GM23338 (cell line): ENCODE measurements around the gene PPM1L. TPM values are rescaled to one million over a fixed set of nuclear protein-coding genes. Genes with fewer than 3 reads are reported as not detected.

Source experiments
- ATAC-seq: fragments of 200-7000 bp; cut with Tn5 transposase; 3 replicates; pipeline ENCODE4 v1.9.1; 2020
- DNase-seq: peaks from one replicate; pipeline ENCODE4 v3.0.0-alpha.2; 2015; ENCODE audit warnings: low spot score
- H2AFZ ChIP-seq: fragments of 200-600 bp; sonication (generic); 2 replicates; pipeline ENCODE4 v1.8.0; 2016; ENCODE audit warnings: antibody characterized with exemption, mild to moderate bottlenecking, moderate library complexity
- H3F3A ChIP-seq: fragments of 200-600 bp; sonication (generic); replicated peaks from 2 replicates; pipeline ENCODE4 v1.8.0; 2017; ENCODE audit warnings: antibody characterized with exemption, mixed run types, low read depth
- H3K27ac ChIP-seq: fragments of 200-600 bp; sonication (generic); 2 replicates; pipeline ENCODE4 v1.6.1; 2016; ENCODE audit warnings: low read depth
- H3K27me3 ChIP-seq: fragments of 200-600 bp; sonication (generic); 2 replicates; pipeline ENCODE4 v1.8.0; 2016; ENCODE audit warnings: mild to moderate bottlenecking, mixed run types, moderate library complexity; ENCODE audit not compliant: insufficient read depth
- H3K36me3 ChIP-seq: fragments of 200-600 bp; sonication (generic); 2 replicates; pipeline ENCODE4 v1.8.0; 2016; ENCODE audit warnings: mild to moderate bottlenecking; ENCODE audit not compliant: insufficient read depth
- H3K4me1 ChIP-seq: fragments of 200-600 bp; sonication (generic); 2 replicates; pipeline ENCODE4 v1.8.0; 2016; ENCODE audit warnings: mild to moderate bottlenecking, moderate library complexity; ENCODE audit not compliant: insufficient read depth
- H3K4me2 ChIP-seq: fragments of 200-600 bp; sonication (generic); 2 replicates; pipeline ENCODE4 v1.7.1; 2017; ENCODE audit warnings: mixed run types
- H3K4me3 ChIP-seq: fragments of 200-600 bp; sonication (generic); 2 replicates; pipeline ENCODE4 v1.6.1; 2016; ENCODE audit warnings: mixed run types
- H3K79me2 ChIP-seq: fragments of 200-600 bp; sonication (generic); replicated peaks from 2 replicates; pipeline ENCODE4 v1.8.0; 2017; ENCODE audit warnings: mild to moderate bottlenecking; ENCODE audit not compliant: insufficient read depth
- H3K9me2 ChIP-seq: fragments of 200-600 bp; sonication (generic); 2 replicates; pipeline ENCODE4 v1.8.0; 2017; ENCODE audit not compliant: insufficient read depth
- H4K20me1 ChIP-seq: fragments of 200-600 bp; sonication (generic); replicated peaks from 2 replicates; pipeline ENCODE4 v1.8.0; 2017; ENCODE audit warnings: mild to moderate bottlenecking; ENCODE audit not compliant: insufficient read depth
- H3K27ac Mint-ChIP-seq: 2 replicates; pipeline ENCODE4 v1.8.0; 2020; ENCODE audit warnings: inconsistent platforms, mild to moderate bottlenecking, moderate library complexity, mixed read lengths
- H3K27me3 Mint-ChIP-seq: 3 replicates; pipeline ENCODE4 v1.8.0; 2022; ENCODE audit warnings: low read depth, mild to moderate bottlenecking, moderate library complexity, mixed read lengths, inconsistent platforms; ENCODE audit not compliant: insufficient read depth, poor library complexity
- H3K36me3 Mint-ChIP-seq: 3 replicates; pipeline ENCODE4 v1.8.0; 2021; ENCODE audit warnings: low read depth, mild to moderate bottlenecking, inconsistent platforms, moderate library complexity, mixed read lengths
- H3K4me1 Mint-ChIP-seq: 3 replicates; pipeline ENCODE4 v1.8.0; 2020; ENCODE audit warnings: mild to moderate bottlenecking, inconsistent platforms, mixed read lengths
- H3K4me3 Mint-ChIP-seq: 3 replicates; pipeline ENCODE4 v1.8.0; 2021; ENCODE audit warnings: moderate library complexity, mild to moderate bottlenecking, inconsistent platforms, mixed read lengths
- H3K9me3 Mint-ChIP-seq: 3 replicates; pipeline ENCODE4 v1.8.0; 2020; ENCODE audit warnings: moderate library complexity, mild to moderate bottlenecking, inconsistent platforms, mixed read lengths
- REST ChIP-seq: IDR thresholded peaks from one replicate; pipeline ENCODE4 v1.6.1; 2018; ENCODE audit warnings: antibody characterized with exemption; ENCODE audit not compliant: unreplicated experiment
- polyA plus RNA-seq: library from polyadenylated mRNA; unstranded; fragments of >200 nt; fragmentation: Nextera tagmentation; extraction: Ambion mirVana; gene quantifications from 2 replicates; pipeline ENCODE4 v1.2.1, GENCODE V29; 2016
- total RNA-seq: library from RNA; depleted of rRNA; stranded (reverse); fragments of >200 nt; shearing (Covaris generic); gene quantifications from 2 replicates; pipeline ENCODE4 v1.2.3, GENCODE V29; 2014
- TF ChIP-seq, protein P1 (sequence below): fragments of 250-450 bp; sonication (Bioruptor Pico); IDR thresholded peaks from 2 replicates; pipeline ENCODE4 v1.5.0; 2020; ENCODE audit warnings: mild to moderate bottlenecking, moderate library complexity
- TF ChIP-seq, protein P2 (sequence below), 2 experiments: fragments of 200-600 bp in 1 of 2; sonication (generic) in 1 of 2; conservative IDR thresholded peaks; 2 replicates each; pipeline versions ENCODE4 v1.5.1 to v1.6.1; 2016 to 2017; ENCODE audit warnings: antibody characterized with exemption in 2 of 2, low read depth in 2 of 2, mild to moderate bottlenecking in 2 of 2, moderate library complexity in 1 of 2

The PPM1L gene
- total and polyA plus RNA-seq, 2 experiments from 2014 or later, result 3.9 to 26.4 TPM

DNA sequence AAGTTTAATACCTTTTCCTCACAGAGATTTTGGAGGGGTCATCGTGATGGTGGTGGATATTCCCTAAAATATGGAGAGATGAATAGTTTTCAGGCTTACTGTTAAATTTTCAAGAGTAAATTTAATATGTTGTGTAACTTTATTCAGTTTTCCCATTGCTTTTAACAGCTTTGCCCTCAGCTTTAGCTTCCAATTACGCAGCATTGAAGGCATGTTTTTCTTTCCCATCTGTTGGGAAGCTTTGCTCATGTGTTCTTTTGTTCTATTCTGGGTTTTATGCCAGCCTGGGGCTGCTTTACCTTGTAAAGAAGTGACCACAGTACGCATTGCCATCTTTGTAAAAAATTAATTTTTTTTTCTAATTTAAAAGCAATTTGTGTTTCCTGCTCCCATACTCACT lies 197.7 kb downstream of the PPM1L start:
- no peaks in the 10 kb centered on the region for H3K4me1 Mint-ChIP-seq
- TF ChIP-seq, protein P1, sequence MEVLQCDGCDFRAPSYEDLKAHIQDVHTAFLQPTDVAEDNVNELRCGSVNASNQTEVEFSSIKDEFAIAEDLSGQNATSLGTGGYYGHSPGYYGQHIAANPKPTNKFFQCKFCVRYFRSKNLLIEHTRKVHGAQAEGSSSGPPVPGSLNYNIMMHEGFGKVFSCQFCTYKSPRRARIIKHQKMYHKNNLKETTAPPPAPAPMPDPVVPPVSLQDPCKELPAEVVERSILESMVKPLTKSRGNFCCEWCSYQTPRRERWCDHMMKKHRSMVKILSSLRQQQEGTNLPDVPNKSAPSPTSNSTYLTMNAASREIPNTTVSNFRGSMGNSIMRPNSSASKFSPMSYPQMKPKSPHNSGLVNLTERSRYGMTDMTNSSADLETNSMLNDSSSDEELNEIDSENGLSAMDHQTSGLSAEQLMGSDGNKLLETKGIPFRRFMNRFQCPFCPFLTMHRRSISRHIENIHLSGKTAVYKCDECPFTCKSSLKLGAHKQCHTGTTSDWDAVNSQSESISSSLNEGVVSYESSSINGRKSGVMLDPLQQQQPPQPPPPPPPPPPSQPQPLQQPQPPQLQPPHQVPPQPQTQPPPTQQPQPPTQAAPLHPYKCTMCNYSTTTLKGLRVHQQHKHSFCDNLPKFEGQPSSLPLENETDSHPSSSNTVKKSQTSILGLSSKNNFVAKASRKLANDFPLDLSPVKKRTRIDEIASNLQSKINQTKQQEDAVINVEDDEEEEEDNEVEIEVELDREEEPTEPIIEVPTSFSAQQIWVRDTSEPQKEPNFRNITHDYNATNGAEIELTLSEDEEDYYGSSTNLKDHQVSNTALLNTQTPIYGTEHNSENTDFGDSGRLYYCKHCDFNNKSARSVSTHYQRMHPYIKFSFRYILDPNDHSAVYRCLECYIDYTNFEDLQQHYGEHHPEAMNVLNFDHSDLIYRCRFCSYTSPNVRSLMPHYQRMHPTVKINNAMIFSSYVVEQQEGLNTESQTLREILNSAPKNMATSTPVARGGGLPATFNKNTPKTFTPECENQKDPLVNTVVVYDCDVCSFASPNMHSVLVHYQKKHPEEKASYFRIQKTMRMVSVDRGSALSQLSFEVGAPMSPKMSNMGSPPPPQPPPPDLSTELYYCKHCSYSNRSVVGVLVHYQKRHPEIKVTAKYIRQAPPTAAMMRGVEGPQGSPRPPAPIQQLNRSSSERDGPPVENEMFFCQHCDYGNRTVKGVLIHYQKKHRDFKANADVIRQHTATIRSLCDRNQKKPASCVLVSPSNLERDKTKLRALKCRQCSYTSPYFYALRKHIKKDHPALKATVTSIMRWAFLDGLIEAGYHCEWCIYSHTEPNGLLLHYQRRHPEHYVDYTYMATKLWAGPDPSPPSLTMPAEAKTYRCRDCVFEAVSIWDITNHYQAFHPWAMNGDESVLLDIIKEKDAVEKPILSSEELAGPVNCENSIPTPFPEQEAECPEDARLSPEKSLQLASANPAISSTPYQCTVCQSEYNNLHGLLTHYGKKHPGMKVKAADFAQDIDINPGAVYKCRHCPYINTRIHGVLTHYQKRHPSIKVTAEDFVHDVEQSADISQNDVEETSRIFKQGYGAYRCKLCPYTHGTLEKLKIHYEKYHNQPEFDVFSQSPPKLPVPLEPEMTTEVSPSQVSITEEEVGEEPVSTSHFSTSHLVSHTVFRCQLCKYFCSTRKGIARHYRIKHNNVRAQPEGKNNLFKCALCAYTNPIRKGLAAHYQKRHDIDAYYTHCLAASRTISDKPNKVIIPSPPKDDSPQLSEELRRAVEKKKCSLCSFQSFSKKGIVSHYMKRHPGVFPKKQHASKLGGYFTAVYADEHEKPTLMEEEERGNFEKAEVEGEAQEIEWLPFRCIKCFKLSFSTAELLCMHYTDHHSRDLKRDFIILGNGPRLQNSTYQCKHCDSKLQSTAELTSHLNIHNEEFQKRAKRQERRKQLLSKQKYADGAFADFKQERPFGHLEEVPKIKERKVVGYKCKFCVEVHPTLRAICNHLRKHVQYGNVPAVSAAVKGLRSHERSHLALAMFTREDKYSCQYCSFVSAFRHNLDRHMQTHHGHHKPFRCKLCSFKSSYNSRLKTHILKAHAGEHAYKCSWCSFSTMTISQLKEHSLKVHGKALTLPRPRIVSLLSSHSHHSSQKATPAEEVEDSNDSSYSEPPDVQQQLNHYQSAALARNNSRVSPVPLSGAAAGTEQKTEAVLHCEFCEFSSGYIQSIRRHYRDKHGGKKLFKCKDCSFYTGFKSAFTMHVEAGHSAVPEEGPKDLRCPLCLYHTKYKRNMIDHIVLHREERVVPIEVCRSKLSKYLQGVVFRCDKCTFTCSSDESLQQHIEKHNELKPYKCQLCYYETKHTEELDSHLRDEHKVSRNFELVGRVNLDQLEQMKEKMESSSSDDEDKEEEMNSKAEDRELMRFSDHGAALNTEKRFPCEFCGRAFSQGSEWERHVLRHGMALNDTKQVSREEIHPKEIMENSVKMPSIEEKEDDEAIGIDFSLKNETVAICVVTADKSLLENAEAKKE (CRISPR knock-in tag), result no peak
- H3K9me3 Mint-ChIP-seq, result no peaks in the 10 kb centered on the region
- Histone ChIP-seq H3K4me3 (no peak overlapping the region), H3K4me1 (no peaks in the 10 kb centered on the region), H3F3A (no peaks in the 10 kb centered on the region), H3K27ac (no peak overlapping the region), H4K20me1 (no peaks in the 10 kb centered on the region; the same call in 1 of the 2 replicates), H3K9me2 (no peaks in the 10 kb centered on the region), H3K27me3 (no peaks in the 10 kb centered on the region), H3K36me3 (no peaks in the 10 kb centered on the region), H2AFZ (no peak overlapping the region), H3K4me2 (no peak overlapping the region), H3K79me2 (no peaks in the 10 kb centered on the region)
- ATAC-seq, result no peak
- H3K27ac Mint-ChIP-seq, result no peak overlapping the region
- H3K27me3 Mint-ChIP-seq, result peaks cover 2% of the 10 kb centered on the region
- no peak for DNase-seq
- no peak overlapping the region for H3K4me3 Mint-ChIP-seq
- no peaks in the 10 kb centered on the region for H3K36me3 Mint-ChIP-seq

DNA sequence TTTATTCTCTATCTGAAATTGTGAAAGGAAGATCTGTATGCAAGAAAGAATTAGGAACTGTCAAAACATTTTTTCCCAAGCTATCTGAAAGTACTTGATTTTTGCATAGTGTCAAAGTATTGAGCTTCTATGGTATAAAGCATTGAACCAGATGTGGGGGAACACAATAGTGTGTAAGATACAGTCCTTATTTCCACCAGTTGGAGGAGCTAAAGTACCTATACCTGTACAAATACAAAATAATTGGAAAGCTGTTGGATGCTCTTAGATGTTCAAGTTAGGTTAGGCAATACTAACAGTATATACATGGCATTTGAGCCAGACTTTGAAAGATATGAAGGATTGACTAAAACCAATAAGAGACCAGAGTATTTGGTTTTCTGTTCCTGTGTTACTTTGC lies 200.8 kb downstream of the PPM1L start:
- H3K4me3 Mint-ChIP-seq, result no peak overlapping the region
- TF ChIP-seq, protein P2, sequence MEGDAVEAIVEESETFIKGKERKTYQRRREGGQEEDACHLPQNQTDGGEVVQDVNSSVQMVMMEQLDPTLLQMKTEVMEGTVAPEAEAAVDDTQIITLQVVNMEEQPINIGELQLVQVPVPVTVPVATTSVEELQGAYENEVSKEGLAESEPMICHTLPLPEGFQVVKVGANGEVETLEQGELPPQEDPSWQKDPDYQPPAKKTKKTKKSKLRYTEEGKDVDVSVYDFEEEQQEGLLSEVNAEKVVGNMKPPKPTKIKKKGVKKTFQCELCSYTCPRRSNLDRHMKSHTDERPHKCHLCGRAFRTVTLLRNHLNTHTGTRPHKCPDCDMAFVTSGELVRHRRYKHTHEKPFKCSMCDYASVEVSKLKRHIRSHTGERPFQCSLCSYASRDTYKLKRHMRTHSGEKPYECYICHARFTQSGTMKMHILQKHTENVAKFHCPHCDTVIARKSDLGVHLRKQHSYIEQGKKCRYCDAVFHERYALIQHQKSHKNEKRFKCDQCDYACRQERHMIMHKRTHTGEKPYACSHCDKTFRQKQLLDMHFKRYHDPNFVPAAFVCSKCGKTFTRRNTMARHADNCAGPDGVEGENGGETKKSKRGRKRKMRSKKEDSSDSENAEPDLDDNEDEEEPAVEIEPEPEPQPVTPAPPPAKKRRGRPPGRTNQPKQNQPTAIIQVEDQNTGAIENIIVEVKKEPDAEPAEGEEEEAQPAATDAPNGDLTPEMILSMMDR (conservative IDR thresholded peaks at IDR 0.05; ENCODE audit: low read depth in 2 of 2), result peak; percentile 51 to 52
- no peak for TF ChIP-seq REST
- Histone ChIP-seq H3F3A (no peaks in the 10 kb centered on the region), H3K36me3 (no peaks in the 10 kb centered on the region), H3K4me1 (no peaks in the 10 kb centered on the region), H3K27ac (no peak overlapping the region), H4K20me1 (no peaks in the 10 kb centered on the region; the same call in 1 of the 2 replicates), H3K79me2 (no peaks in the 10 kb centered on the region), H3K4me2 (no peak overlapping the region), H3K4me3 (no peak overlapping the region), H3K27me3 (no peaks in the 10 kb centered on the region), H3K9me2 (no peaks in the 10 kb centered on the region), H2AFZ (no peak overlapping the region)
- ATAC-seq (no peak; the same call in 2 of the 3 replicates), DNase-seq (peak; percentile 45)
- no peaks in the 10 kb centered on the region for H3K36me3 Mint-ChIP-seq
- H3K27me3 Mint-ChIP-seq, result peaks cover 2% of the 10 kb centered on the region
- H3K27ac Mint-ChIP-seq, result no peak overlapping the region
- H3K9me3 Mint-ChIP-seq, result no peaks in the 10 kb centered on the region
- peaks cover 7% of the 10 kb centered on the region; the same call in 2 of the 3 replicates for H3K4me1 Mint-ChIP-seq
